Measurements from ENCODE around the gene GDNF.

The GDNF gene

DNA sequence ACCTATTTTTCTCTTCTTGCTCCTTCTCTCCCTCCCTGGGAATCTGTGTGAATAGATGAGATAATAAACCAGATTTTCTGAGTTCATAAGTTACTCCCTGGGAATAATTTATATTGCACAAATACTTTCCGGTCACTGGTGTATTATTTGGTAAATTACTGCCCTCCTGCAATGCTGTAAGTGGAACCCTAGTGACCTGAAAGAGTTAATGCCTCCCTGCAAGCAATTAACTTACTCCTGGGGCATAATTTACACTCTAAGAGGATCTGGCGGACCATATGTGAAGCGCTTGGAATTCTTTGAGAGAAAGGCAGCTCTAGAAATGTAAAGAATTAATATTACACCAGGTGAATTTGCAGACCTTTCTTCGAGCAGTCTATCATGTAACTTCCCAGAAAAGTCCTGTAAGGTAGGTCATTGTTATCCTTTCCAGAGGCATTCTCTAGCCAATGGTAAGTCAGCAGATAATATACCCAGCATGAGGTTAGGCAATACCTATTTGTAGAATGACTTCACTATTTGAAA lies 7.0 kb upstream of the GDNF start:
- DNase-seq, result no peak

DNA sequence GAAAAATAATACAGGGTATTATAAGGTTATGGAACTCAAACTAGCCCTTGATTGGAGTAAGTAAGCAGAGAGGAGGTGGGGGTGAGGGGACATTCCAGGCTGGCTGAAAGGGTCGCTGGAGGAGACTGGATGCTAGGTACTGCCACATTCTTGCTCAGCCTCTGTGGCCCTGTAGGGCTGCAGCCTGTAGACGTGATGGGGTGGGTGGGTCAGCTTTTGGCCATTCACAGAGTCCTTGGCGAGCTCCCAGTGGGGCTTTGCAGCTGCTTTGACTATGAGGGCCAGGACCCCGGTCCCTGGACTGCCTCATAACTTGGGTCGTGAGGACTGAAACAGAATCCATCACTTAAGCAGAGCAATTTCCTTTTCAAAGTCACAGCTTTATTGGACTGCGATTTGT lies 4.2 kb upstream of the GDNF start:
- DNase-seq, result no peak

DNA sequence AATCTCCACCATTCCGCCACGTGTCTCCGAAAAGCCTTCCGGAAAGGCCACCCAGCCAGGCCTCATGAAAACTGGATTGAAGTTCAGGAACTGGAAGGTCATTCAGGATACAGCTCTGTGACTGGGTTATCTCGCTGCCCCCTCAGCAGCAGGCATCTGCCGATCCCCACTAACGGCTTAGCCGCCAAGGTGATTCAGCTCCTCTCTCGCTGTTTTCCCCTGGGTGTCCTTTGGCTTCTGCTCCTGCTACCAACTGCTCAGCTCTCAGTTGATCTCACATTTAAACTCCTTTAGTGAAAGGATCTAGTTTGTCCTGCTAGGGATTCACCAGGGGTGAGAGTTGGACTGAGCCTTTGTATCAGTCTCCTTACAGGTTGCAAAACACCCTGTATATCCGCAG lies 2.2 kb upstream of the GDNF start:
- DNase-seq, result no peak

DNA sequence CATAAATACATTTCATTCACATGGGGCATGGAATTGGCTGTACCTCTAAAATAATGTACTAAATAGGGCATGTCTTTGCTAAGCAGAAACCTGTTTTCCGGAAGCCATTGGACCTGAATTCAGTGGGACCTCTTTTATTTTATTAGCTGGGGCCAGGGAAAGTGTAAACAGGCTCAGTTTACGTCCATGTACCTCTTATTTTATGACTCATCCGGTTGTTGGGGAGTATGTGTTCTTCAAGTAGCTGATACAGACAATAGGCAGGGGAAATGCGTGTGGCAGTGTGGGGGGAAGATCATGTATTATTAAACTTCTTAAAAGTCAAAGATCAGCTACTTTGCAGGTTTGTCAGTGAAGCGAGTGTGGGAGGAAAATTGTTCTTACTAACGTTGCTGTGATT lies 1.4 kb upstream of the GDNF start:
- DNase-seq, result no peak

DNA sequence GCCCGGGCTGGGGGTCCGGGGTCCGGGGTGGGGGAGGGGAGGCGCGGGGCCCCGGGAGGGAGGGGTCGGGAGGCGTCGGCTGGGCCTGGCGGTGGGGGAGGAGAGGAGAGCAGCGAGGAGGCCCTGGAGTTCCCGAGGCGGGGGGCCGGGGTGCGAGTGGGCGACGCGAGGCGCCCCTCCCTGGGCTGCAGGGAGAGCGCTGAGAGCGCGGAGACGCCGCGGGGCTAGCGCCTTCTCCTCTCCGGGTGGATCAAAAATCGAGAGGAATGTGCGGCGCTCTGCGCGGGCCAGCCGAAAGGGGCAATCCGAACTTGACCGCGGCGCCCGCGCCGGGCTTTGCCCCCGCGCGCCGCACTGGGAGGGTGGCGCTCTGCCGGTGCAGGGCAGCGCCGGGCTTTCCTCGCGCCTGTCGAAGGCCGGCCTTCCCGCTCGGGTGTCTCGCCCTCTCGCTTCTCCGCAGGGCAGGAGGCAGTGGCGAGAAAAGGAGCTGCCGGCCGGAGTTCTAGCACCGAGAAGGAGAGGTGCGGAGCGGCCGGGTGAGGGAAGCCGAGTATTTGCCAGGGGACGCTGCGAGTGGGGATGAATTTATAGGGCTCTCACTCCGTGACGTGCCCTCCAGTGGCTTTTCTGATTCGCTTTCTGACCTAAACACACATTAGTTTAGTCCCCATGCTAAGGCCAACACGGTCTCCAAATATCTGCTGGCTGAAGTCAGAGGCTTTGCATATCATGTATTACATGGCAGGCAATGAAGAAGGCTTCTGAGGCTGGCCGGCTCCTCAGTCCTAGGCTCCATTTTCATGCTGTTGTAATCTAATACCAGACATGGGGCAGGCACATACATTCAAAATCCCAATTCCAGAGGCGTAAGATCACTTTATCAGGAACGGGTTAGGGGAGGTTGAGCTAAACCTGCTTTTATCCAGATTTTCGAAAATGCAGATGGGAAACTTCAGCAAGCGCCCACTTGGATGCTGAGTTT lies 503 bp upstream of the GDNF start:
- no peak for DNase-seq

DNA sequence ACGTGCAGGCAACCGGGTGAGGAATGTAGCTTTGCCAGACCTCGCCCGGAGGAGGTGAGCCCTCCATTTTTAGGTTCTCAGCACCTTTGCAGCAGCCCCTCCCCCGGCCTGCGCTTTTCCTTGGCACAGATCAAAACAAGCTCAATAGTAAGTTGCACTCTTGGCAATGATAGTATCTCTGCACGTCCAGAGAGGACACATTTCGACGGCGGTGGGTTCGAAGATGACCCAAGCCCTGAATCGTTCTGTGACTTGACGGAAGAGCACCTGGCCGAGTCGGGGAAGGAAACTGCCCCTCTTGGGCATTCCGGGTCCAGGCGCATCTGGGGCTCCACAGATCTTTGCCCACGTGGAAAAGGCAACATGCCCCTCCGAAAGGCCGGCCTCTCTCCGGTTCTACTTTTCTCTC lies 904 bp downstream of the GDNF start:
- no peak for DNase-seq

DNA sequence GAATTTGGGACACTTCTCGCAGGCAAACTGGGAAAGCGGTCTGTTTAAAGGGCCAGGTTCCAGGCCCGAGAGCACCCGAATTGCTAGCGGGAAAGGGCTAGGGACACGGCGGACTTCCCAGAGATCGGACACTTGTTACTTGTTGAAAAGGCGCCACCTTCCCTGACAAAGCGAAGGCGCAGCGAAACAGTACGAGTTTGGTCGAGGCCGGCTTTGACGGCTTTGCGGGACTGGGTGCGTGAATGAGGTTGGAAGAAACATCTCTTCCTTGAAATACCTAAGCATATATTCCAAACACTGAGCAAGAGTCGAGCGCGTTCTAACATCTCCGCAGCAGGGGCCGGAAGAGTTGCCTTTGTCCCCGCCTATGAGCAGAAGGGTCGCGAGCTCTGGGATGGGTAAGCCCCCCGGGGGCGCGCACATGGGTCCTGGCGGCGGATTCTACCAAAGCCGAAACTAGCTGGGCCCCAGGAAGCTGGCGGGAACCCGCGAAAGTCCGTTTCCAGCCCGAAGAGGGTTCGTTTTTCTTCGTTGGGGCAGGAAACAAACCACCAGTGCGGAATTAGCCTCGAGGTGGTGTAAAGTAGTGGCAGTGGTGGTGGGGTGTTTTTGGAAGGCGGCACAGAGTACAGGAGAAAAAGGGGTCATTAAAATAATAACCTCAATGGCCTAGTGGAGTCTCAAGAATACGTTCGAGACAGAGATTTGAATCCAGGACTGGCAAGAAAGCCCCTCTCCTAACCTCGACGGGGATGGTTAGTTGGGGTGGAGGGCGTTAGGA lies 1.5 kb downstream of the GDNF start:
- DNase-seq, result no peak

DNA sequence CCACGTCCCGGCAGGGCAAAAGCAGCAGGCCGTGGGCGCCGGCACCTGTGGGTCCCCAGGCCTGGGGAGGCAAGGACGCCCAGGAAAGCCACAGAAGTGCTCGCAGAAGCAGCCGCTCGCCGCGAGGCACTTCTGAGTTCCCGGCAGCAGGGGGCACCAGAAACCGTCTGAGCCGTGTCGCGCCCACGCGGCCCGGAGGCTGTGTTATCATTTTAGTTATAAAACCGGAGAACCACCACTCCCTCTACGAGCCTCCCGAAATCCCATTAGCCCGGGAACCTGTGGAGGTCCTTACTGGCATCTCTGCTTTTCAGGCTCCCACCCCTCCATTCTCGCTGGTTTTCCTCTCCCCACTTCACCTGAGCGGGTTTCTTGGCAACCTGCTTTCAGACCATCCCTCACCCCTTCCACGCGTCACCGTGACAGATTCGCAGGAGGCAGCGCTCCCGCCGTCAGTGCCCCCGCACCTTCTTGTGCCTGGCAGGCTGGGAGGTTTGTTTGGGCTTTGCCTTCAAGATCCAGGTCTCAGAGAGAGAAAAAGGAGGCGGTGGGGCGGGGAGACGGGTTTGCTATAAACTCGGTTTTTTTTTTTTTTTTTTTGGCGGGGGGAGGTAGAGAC lies 2.3 kb downstream of the GDNF start:
- DNase-seq, result no peak

DNA sequence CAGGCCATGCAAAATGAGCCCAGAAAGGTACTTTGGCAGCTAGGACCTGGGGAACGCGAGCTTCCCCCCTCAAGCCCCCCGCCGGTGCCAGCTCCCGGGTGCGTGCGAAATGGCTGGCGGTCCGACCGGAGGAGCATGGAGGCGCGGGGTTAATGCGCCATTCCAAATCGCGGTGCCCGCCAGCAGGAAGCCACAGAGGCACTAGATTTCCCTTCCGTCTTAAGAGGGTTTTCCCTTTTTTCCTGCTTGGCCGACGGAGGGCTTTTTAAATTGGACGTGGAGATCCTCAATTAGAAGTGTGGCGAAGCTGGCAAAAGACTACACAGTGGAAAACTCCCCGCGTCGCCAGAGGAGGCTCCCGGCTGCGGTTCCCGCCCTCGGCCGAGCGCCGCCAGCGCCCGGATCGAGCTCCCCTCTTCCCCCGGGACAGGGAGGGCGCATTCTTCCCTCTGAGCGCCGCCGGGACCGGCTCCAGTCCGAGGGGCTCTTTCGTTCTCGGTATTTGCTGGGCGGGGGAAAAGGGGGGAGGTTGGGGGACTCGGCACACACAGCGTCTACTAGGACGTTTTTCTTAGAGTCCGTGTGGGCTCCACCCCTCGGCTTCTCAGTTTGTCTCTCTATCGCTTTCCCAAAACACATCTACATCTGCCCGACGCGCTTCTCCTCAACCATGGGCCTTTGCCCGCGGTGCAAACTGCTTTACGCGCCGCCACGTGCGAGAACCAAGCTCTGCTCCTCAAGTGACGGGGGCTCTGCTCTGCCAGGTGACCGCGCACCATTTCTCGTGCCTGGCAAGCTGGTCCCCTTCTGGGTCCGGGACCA lies 3.0 kb downstream of the GDNF start:
- no peak for DNase-seq

DNA sequence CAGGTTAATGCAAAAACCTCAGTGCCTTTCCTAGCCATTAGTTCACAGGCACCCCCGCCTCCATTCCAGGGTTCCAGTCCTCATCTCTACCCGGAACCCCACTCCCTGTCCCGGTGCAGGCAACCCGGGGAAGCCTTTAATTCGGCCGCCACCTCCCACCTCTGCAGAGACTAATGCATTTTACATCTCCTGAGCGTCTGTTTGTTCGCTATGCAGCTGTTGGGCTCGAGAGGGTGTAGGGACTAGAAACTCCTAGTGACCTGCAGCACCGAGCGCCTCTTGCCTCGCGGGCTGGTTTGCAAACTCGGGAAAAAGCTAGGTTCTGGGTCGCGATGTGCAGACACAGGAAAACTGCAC lies 3.6 kb downstream of the GDNF start:
- no peak for DNase-seq

DNA sequence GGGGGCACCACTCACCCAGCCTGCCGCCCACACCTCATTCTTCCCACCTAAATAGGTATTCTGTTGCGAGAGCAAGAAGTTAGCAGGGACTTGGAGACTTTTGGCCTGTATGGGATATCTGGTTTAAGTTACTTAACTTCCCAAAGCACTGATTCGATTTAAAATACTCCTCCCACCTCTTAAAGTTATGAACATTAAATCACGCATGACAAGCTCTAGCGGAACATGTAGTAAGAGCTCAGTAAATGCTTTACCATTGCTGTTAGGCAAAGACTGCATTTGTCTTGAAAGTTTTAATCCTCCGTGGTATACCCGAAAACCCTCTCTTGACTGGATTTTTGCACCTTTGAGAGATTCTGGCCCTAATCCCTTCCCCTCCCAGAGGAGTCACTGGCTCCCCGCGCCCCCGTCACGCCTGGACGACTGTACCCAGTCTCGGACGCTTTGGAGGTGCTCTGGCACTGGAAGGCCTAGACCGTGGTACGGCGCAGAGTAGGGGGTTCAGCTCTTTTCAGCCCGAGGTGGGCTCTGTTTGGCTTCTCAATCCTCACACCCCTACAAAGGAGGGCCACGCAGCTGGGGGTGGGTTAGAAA lies 4.4 kb downstream of the GDNF start:
- DNase-seq, result no peak

DNA sequence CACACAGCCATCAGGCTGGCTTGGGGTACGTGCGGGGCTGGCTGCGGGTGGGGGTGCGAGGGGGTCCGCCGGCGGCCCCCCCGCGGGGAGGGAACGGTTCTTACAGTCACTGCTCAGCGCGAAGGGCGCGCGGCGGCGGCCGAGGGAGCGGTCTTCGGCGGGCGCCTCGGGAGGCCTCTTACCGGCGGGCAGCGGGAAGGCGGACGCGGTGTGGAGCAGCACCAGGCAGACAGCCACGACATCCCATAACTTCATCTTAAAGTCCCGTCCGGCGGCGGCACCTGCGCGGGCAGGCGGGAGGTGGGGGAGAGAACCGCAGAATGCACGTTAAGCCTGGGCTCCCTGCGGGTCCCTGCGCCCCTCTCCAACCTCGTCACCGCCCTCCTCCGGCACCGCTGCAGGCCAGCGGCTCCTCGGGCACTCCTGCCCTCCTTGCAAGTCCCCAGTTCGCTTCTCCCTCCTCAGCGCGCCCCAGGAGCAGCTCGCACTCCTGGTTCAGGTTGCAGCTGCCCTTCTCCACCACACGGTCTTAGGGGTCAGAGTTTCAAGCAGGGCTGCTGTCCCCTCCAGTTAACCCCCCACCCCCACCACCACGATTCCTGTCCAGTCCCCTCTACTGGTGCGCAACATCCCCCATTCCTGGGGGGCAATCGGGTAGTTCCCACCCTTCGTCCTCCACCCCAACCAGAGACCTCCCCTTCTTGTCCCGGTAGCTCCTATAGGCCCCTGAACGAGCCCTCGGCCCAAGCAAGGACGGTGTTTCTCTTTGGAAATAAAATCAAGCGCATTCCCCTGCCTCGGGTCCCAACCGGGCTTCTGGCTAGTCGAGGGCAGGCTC lies 5.1 kb downstream of the GDNF start:
- no peak for DNase-seq

DNA sequence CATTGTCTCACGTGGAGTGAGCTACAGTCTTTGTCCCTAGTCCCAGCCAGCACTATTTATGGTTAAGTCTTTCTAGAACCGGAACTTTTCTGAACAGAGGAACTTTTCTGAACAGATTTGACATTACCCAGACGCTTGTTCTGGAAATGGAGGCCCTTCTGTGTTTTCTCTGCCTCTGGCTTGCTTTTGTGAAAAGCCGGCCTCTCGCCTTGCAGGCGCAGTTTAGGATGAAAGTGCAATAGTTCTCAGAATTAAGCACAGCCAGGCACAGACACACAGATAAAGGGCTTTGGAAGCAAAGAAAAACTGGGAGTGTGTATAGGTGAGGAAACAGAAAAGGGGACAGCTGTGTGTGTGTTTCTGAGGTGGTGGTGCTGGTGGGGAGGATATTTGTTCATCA lies 5.9 kb downstream of the GDNF start:
- no peak for DNase-seq

DNA sequence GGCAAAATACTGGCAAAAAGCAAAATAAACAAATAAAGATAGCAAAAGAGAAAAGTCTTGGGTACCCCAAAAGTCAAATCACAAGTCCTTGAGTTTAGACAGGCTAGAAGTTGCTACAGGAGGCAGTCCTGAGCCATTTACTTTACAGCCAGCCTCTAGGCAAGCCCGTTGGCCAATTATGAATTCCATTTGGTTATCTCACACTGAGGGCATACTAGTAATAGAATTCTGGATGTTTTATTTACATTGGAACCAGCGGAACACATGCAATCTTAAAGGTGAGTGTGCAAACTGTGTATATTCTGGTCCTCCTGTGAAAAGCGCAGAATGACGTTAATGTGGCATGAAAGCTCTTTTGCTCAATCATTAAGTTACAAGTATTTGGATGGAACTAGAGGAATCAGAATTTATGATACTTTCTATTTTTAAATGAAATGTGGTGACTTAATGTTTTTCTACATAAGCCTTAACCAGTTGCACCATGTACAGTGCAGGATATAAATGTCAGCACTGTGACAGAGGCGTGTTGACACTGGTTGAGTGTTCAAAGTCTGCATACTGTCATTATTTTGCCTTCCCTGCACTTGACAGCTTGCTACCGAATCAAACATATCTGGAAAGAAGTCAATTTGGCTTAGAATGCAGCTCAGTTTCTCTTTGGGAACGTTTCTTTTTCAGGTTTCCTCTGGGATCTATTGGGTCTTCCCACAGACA lies 7.9 kb downstream of the GDNF start:
- DNase-seq, result no peak

DNA sequence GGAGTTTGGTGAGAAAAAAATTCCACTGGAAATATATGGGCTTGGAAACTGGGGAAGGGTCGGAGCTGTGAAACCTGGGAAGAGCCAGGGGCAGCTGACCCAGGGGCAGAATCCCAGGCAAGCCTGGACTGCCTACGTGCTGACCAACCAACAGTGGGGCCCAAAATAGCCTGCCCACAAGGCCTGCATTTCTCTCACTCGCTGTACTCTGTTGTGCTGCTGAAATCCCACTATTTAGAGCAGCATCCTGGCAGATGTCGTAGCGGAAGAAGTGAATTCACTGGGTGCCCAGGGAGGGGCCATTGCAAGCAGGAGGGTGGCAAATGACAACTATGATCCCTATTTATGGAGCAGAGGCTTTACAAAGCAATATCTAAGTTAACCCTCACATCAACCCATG lies 9.5 kb downstream of the GDNF start:
- DNase-seq, result no peak

DNA sequence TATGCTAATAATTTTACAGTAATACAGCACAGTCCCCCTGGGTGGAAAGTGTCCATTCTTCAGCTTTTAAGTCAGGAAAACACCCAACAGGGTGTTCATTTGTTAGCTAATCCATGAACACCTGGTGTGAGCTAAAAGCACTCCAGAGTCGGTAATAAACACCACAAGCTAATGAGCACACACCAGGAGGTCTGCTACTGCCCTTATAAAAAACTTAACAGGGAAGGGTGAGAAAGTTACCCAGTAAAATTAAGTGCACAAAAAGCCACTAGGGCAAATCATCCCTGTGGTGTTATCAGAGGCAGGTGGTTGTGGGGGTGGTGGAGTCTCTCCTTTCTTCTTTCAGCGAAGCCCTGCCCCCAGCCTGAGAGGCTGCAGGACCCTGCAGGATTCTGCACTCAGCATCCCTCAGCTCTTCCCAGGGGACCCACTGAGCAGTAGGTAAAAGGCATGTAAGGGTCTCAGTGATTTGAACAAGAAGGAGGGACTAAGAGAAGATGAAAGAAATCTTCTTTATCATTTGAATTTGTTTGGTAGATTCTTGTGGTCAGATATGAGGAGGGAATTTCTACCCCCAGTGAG lies 14.4 kb downstream of the GDNF start:
- no peak for DNase-seq

DNA sequence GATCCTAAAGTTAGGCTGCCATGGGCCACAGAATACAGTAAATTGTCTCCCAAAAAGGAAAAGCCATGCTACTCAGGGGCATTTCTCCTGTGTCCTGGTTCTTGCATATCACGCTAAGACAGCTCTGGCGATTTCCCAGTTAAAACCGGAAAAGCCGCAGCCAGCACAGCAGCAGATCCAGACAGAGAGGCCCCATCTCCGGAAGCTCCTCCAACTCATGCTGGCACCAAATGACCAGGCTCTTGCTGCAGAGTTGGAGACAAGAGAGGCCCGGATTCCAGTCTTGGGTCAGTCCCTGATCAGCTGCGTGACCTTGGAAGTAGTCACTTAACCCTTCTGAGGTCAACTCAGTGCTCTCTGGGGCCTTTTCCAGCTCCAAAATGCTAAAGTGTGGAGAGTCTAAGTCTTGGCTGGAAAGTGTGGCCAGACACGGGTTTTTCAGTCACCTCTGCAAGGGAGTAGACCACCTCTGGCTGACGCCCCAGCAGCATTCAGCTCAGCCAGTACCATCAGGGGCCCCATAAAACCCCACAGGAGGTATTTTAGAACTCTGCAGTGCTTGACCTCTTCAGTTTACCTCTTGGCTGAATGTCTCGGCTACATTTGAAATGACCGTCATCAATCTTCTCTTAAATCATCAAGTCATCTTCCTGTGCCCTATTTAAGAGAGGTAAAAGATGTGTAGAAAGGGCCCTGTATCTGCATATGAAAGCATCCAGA lies 16.2 kb downstream of the GDNF start:
- no peak for DNase-seq

DNA sequence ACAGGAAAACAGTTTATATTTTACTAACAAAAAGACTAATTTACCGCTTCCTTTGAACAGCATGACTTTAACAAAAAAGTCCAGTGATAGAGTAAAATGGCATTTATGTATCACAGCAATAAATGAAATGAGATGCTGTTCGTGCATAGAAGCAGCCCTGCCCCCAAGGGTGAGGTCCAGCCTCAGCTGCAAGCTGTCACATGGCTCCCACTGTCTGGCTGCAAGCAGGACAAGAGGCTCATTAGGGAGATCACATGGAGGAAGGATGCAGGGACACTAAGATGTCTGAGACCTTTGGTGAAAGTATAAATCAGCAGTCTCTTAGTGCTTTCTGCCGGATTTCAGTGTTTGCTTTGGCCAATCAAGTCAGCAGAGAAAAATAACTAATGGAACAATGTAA lies 23.0 kb downstream of the GDNF start:
- no peak for DNase-seq

DNA sequence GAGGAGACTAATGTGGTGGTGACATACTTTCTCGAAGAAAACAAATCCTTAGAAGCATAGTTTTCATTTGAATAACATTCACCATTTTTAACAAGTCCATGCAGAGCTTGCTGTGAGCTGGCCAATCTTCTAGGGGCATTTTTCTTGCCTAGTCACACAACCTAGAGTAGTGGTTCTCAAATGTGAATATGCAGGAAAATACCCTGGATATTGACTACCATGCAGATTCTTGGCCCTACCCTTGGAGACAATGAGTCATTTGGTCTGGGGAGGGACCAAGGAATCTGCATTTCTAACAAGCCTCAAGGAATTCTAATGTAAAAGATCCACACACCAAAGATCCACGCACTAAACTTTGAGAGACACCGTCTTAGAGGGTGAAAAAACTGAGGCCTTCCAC lies 23.5 kb downstream of the GDNF start:
- DNase-seq, result no peak
